Endothelial cell of umbilical vein (primary cell): Measurements from ENCODE around the gene CLCN4.

Experiments used
- EZH2 ChIP-seq: IDR thresholded peaks from 2 replicates; pipeline ENCODE4 v1.6.1; 2012; ENCODE audit warnings: borderline replicate concordance, low read depth, mild to moderate bottlenecking, moderate library complexity, low read length, inconsistent platforms; ENCODE audit not compliant: severe bottlenecking
- GATA2 ChIP-seq: IDR thresholded peaks from 2 replicates; pipeline ENCODE4 v1.7.0; 2011; ENCODE audit warnings: low read depth, mild to moderate bottlenecking, moderate library complexity, mixed read lengths, low read length; ENCODE audit not compliant: insufficient read length, insufficient read depth
- JUN ChIP-seq: IDR thresholded peaks from 2 replicates; pipeline ENCODE4 v1.6.1; 2011; ENCODE audit warnings: borderline replicate concordance, low read depth; ENCODE audit not compliant: insufficient read length, insufficient read depth
- MAX ChIP-seq: IDR thresholded peaks from 2 replicates; pipeline ENCODE4 v1.6.1; 2011; ENCODE audit not compliant: insufficient read depth, insufficient read length
- POLR2A ChIP-seq: IDR thresholded peaks from 2 replicates; pipeline ENCODE4 v1.6.1; 2012; ENCODE audit warnings: low read depth, mild to moderate bottlenecking, control low read depth, low read length
- POLR2AphosphoS5 ChIP-seq: IDR thresholded peaks from 2 replicates; pipeline ENCODE4 v1.6.1; 2012; ENCODE audit warnings: low read depth, mild to moderate bottlenecking, control low read depth, low read length, moderate library complexity; ENCODE audit not compliant: insufficient read depth
- TF ChIP-seq, protein P1 (sequence below), 2 donors: IDR thresholded peaks; 1 replicate in 1 of 2; 2 replicates in 1 of 2; pipeline ENCODE4 v1.5.1; 2011; ENCODE audit warnings: low read length in 2 of 2, mild to moderate bottlenecking in 2 of 2, moderate library complexity in 2 of 2, control low read depth in 1 of 2, inconsistent platforms in 1 of 2, low read depth in 1 of 2; ENCODE audit not compliant: insufficient read depth in 1 of 2; ENCODE audit errors: extremely low read depth in 1 of 2

DNA sequence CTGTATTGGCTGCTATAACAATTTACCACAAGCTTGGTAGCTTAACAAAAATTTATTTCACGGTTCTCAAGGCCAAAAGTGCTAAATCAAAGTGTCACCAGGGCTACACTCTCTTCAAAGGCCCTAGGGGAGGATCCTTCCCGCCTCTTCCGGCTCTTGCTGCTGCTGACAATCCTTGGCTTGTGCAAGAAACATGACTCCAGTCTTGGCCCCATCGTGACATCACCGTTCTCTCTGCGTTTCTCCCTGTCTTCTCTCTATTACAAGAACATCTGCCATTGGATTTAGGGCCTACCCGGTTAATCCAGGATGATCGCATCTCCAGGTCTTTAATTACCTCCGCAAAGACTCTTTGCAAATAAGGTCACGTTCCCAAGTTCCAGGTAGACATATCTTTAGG lies 10.4 kb upstream of the CLCN4 start:
- TF ChIP-seq GATA2 (no peak), EZH2 (no peak), MAX (no peak), POLR2A (no peak), POLR2AphosphoS5 (no peak), JUN (no peak)
- TF ChIP-seq, protein P1, sequence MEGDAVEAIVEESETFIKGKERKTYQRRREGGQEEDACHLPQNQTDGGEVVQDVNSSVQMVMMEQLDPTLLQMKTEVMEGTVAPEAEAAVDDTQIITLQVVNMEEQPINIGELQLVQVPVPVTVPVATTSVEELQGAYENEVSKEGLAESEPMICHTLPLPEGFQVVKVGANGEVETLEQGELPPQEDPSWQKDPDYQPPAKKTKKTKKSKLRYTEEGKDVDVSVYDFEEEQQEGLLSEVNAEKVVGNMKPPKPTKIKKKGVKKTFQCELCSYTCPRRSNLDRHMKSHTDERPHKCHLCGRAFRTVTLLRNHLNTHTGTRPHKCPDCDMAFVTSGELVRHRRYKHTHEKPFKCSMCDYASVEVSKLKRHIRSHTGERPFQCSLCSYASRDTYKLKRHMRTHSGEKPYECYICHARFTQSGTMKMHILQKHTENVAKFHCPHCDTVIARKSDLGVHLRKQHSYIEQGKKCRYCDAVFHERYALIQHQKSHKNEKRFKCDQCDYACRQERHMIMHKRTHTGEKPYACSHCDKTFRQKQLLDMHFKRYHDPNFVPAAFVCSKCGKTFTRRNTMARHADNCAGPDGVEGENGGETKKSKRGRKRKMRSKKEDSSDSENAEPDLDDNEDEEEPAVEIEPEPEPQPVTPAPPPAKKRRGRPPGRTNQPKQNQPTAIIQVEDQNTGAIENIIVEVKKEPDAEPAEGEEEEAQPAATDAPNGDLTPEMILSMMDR (IDR thresholded peaks at IDR 0.05; ENCODE audit: extremely low read depth in 1 of 2, insufficient read depth in 1 of 2, low read depth in 1 of 2, low read length in 2 of 2) = no peak
